ENCODE results near the gene FBXO11. TPM values are rescaled to one million over a fixed set of nuclear protein-coding genes. Genes with fewer than 3 reads are reported as not detected.

Gene FBXO11
- total RNA-seq, 4 donors from 2014 or later, result 21.5 to 31.8 (median 28.4) TPM

DNA sequence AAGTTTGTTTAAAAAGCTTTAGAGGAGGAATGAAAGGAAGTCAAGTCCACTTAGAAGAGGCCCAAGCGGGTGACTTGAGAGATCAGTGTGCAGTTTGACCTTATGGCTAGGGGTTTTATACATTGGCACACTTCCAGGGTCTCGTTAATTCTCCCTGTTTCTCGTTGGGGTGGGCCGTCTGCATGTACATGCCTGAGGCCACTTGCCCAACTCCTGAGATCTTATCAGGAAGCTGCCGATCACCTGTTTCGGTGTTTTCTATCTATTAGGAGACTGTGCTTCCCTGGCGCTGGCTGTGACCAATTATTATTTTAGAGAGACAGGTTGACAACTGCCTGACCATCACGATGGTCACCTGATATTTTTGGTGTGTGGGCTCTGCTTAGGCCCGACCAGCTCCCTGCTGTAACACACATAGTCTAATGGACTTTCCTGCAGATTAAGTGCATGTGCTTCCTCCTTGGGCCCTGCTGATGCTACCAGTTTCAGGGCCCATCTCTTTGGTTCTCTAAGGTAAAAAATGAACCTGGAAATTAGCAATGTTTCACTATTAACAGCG is 154.4 kb downstream of the FBXO11 start:
- in situ Hi-C loops (cut with MboI; ENCODE audit: low sequenced_read_pairs in 4 of 4) (no loop called here), intact Hi-C loops (cut with DNase I; ENCODE audit: low total_unique reads) (no loop called here)
- Histone ChIP-seq H3K36me3 (no peaks in the 10 kb centered on the region), H3K27me3 (no peaks in the 10 kb centered on the region), H3K9me3 (no peaks in the 10 kb centered on the region), H3K4me3 (no peak overlapping the region), H3K27ac (no peak overlapping the region), H3K4me1 (no peaks in the 10 kb centered on the region)
- TF ChIP-seq POLR2A (IDR thresholded peaks at IDR 0.05), result no peak
- TF ChIP-seq, protein P1, sequence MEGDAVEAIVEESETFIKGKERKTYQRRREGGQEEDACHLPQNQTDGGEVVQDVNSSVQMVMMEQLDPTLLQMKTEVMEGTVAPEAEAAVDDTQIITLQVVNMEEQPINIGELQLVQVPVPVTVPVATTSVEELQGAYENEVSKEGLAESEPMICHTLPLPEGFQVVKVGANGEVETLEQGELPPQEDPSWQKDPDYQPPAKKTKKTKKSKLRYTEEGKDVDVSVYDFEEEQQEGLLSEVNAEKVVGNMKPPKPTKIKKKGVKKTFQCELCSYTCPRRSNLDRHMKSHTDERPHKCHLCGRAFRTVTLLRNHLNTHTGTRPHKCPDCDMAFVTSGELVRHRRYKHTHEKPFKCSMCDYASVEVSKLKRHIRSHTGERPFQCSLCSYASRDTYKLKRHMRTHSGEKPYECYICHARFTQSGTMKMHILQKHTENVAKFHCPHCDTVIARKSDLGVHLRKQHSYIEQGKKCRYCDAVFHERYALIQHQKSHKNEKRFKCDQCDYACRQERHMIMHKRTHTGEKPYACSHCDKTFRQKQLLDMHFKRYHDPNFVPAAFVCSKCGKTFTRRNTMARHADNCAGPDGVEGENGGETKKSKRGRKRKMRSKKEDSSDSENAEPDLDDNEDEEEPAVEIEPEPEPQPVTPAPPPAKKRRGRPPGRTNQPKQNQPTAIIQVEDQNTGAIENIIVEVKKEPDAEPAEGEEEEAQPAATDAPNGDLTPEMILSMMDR (IDR thresholded peaks at IDR 0.05 in 4 of 5, conservative IDR thresholded peaks at IDR 0.05 in 1 of 5), result no peak
- ATAC-seq, result no peak
- no peak for DNase-seq

DNA sequence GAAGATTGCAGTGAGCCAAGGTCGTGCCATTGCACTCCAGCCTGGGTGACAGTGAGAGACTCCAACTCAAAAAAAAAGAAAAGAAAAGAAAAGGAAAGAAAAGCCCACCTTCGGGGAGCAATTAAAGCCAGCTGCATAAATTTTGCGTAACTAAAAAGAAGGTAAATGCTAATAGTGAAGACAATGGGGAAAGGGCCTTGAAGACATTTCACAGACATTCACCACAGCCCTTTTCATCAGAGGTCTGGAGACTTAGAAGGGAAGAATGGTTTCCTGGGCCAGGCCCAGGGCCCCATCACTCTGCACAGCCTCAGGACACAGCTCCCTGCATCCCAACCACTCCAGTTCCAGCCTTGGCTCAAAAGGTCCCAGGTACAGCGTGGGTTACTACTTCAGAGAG is 158.4 kb downstream of the FBXO11 start:
- intact Hi-C loops (cut with DNase I; ENCODE audit: low total_unique reads), result no loop called here
- no peak overlapping the region for H3K27ac ChIP-seq
- H3K9me3 ChIP-seq, result no peaks in the 10 kb centered on the region
- peaks cover 0 to 5% (median 0%) of the 10 kb centered on the region in 3 donors for H3K27me3 ChIP-seq
- no peak for TF ChIP-seq POLR2A (IDR thresholded peaks at IDR 0.05)
- TF ChIP-seq, protein P1 (IDR thresholded peaks at IDR 0.05 in 4 of 5, conservative IDR thresholded peaks at IDR 0.05 in 1 of 5), result no peak
- no peak overlapping the region for H3K4me3 ChIP-seq
- H3K36me3 ChIP-seq, result no peaks in the 10 kb centered on the region
- no peak for ATAC-seq
- in situ Hi-C loops (cut with MboI; ENCODE audit: low sequenced_read_pairs in 4 of 4), result no loop called here
- no peak for DNase-seq
- no peaks in the 10 kb centered on the region for H3K4me1 ChIP-seq

DNA sequence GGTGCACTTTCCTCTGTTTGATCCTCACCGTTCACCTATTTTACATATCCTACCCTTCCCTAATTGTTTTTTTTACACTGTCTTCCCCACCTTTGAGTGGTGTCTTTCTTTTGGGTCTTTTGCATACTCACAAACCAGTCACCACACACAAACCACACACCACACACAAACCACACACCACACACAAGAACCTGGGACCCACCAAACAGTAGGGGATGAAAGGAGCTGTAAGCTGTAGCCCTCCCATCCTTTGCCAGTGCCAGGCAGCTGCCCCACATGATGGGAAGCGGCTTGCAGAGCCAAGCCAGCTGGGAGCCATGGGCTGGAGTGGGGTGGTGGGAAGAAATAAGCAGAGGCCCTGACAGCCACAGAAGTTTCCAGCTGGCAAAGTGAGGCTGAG is 162.2 kb downstream of the FBXO11 start:
- Histone ChIP-seq H3K36me3 (no peaks in the 10 kb centered on the region), H3K4me3 (no peak overlapping the region), H3K27me3 (peaks cover 0 to 5% (median 0%) of the 10 kb centered on the region in 3 donors), H3K9me3 (no peaks in the 10 kb centered on the region), H3K27ac (no peak overlapping the region), H3K4me1 (no peaks in the 10 kb centered on the region)
- ATAC-seq, result no peak
- intact Hi-C loops (cut with DNase I; ENCODE audit: low total_unique reads), result no loop called here
- no peak for DNase-seq
- TF ChIP-seq POLR2A (IDR thresholded peaks at IDR 0.05), result no peak
- TF ChIP-seq, protein P1 (IDR thresholded peaks at IDR 0.05 in 4 of 5, conservative IDR thresholded peaks at IDR 0.05 in 1 of 5), result no peak
- in situ Hi-C loops (cut with MboI; ENCODE audit: low sequenced_read_pairs in 4 of 4), result no loop called here

DNA sequence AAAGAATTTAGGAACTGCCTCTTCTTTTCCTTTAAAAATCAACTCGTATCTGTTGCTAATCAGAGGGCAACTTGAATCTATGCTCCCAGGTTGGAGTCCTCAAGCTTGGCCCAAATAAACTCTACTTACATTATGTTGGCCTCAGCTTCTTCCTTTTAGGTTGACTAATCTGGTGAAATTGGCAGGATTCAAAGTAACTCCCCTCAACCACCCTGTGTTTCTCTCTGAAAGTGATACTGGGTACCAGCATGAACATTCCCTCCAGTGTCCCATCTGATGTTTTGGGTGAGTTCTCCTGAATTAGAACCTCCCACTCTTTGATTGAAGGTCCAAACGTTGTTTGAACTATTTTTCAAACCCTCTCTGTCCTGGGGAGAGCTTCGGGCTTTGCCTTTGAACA is 164.7 kb downstream of the FBXO11 start:
- intact Hi-C loops (cut with DNase I; ENCODE audit: low total_unique reads), result no loop called here
- Histone ChIP-seq H3K27me3 (peaks cover 0 to 5% (median 0%) of the 10 kb centered on the region in 3 donors), H3K9me3 (no peaks in the 10 kb centered on the region), H3K27ac (no peak overlapping the region), H3K4me3 (no peak overlapping the region), H3K4me1 (no peaks in the 10 kb centered on the region), H3K36me3 (no peaks in the 10 kb centered on the region)
- TF ChIP-seq POLR2A (IDR thresholded peaks at IDR 0.05), result no peak
- TF ChIP-seq, protein P1 (IDR thresholded peaks at IDR 0.05 in 4 of 5, conservative IDR thresholded peaks at IDR 0.05 in 1 of 5), result no peak
- ATAC-seq (no peak), DNase-seq (no peak)
- in situ Hi-C loops (cut with MboI; ENCODE audit: low sequenced_read_pairs in 4 of 4), result no loop called here

DNA sequence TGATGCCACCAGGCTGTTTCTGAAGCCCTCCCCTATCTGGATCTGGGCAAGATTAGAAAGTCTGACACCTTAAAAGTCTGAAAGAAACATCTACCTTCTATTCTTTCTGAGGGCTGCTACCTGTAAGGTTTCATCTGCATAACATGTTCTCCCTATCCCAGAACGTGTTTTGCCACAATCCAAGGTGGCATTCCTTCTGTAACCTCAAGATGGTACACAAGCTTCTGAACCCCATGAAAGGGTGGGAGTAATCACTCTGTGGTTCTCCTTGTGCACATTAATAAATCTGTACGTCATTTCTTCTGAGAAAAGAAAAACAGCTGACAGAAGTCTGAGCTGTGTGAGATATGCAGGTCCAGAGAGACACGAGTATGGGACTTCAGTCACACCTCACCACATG is 165.2 kb downstream of the FBXO11 start:
- Histone ChIP-seq H3K4me1 (no peaks in the 10 kb centered on the region), H3K27ac (no peak overlapping the region), H3K36me3 (no peaks in the 10 kb centered on the region), H3K27me3 (peaks cover 0 to 5% (median 0%) of the 10 kb centered on the region in 3 donors), H3K4me3 (no peak overlapping the region), H3K9me3 (no peaks in the 10 kb centered on the region)
- DNase-seq (no peak), ATAC-seq (no peak)
- in situ Hi-C loops (cut with MboI; ENCODE audit: low sequenced_read_pairs in 4 of 4) (no loop called here), intact Hi-C loops (cut with DNase I; ENCODE audit: low total_unique reads) (no loop called here)
- no peak for TF ChIP-seq POLR2A (IDR thresholded peaks at IDR 0.05)
- TF ChIP-seq, protein P1 (IDR thresholded peaks at IDR 0.05 in 4 of 5, conservative IDR thresholded peaks at IDR 0.05 in 1 of 5), result no peak

Measured in gastrocnemius medialis (tissue), 4 donors.